Parathyroid adenoma (tissue), 2 donors: Measurements from ENCODE around the gene TMEM269.

Source experiments
- H2AFZ ChIP-seq: fragments of 300-600 bp; sonication (generic); one replicate; pipeline ENCODE4 v1.7.0; 2017; ENCODE audit warnings: antibody characterized with exemption, mild to moderate bottlenecking
- H3K27ac ChIP-seq: fragments of 300-600 bp; sonication (generic); one replicate; pipeline ENCODE4 v1.7.0; 2017
- H3K27me3 ChIP-seq: fragments of 300-600 bp; sonication (generic); one replicate; pipeline ENCODE4 v1.7.0; 2017; ENCODE audit warnings: low read length; ENCODE audit not compliant: control insufficient read depth, insufficient read depth
- H3K36me3 ChIP-seq: fragments of 300-600 bp; sonication (generic); one replicate; pipeline ENCODE4 v1.7.0; 2017; ENCODE audit warnings: low read length; ENCODE audit not compliant: control insufficient read depth, insufficient read depth
- H3K4me1 ChIP-seq: fragments of 300-600 bp; sonication (generic); one replicate; pipeline ENCODE4 v1.7.0; 2017; ENCODE audit warnings: control low read depth
- H3K4me2 ChIP-seq: fragments of 300-600 bp; sonication (generic); one replicate; pipeline ENCODE4 v1.7.0; 2017; ENCODE audit warnings: low read length
- H3K4me3 ChIP-seq: fragments of 300-600 bp; sonication (generic); one replicate; pipeline ENCODE4 v1.7.0; 2017; ENCODE audit warnings: low read depth, low read length
- H3K79me2 ChIP-seq: fragments of 300-600 bp; sonication (generic); one replicate; pipeline ENCODE4 v1.7.0; 2017; ENCODE audit warnings: control low read depth
- H3K9ac ChIP-seq: fragments of 300-600 bp; sonication (generic); one replicate; pipeline ENCODE4 v1.7.0; 2017; ENCODE audit warnings: mild to moderate bottlenecking
- H3K9me3 ChIP-seq: fragments of 300-600 bp; sonication (generic); one replicate; pipeline ENCODE4 v1.7.0; 2017; ENCODE audit warnings: low read length; ENCODE audit not compliant: control insufficient read depth
- CTCF ChIP-seq: fragments of 300-600 bp; sonication (generic); IDR thresholded peaks from one replicate; pipeline ENCODE4 v1.7.0; 2017; ENCODE audit warnings: antibody characterized with exemption, mild to moderate bottlenecking
- donor health status: primary hyperparathyroidism.

Gene TMEM269

GRCh38 chr1:42849944-42850343, 65.2 kb downstream of the TMEM269 start:
- no peak overlapping the region for H3K4me3 ChIP-seq
- no peak overlapping the region for H3K27ac ChIP-seq
- H3K4me2 ChIP-seq, result no peak overlapping the region
- no peaks in the 10 kb centered on the region for H3K4me1 ChIP-seq
- no peaks in the 10 kb centered on the region for H3K36me3 ChIP-seq
- no peaks in the 10 kb centered on the region for H3K9me3 ChIP-seq
- no peaks in the 10 kb centered on the region for H3K27me3 ChIP-seq
- peaks cover 3% of the 10 kb centered on the region for H3K79me2 ChIP-seq
- no peak for TF ChIP-seq CTCF
- H2AFZ ChIP-seq, result no peak overlapping the region
- no peak overlapping the region for H3K9ac ChIP-seq
